Measurements from ENCODE around the gene CEP152.

CEP152 gene

DNA sequence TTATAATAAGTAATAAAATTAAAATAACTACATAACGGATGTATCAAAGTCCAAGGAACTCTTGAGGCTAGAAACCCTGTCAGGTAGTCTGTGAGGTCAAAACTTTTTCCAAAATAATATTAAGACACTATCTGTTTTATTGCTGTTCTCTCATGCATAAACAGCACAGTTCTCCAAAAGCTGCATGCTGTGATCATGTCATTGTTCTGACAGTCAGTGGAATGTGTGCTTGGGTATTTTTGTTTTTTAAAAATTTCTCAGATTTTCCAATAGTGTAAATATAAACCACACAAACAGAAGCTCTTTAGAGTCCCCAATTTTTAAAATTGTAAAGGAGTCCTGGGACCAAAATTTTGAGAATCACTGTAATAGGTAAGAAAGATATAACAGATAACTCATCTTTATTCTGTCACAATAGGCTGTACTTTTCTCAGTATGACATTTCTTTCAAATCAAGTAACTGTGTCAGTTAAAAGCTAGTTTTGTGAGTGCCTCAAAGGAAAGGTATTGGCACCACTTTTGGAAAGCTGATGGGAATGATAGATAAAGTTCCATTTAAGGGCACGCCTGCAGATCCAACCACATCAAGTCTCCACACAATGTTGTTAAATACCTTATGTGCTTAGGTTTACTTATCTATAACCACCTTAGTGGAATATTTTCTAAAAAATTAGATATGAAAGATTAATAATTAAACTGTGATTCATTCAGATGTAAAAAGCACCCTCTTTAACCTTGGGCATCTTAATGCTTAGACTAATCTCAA is 49.3 kb downstream of the CEP152 start:
- FAIRE-seq: no peak

DNA sequence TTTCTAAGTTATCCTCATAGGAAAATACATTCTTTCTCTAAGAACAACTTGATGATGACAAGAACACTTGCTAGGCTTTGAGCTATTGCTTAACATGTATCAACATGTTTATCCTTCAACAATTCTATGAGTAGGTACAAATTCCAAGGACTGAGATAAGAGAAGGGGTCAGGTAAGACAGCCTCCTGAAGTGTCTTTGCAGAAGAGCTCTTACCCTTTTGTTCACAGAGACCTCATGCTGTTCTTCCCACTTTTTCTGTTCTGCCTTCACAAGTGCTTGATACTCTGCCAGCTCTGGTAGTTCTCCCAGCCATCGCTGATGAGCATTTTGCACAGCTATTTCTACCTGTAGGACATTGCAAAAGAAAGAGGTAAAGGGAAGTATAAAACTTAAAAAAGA is 50.9 kb downstream of the CEP152 start:
- no peak for FAIRE-seq

DNA sequence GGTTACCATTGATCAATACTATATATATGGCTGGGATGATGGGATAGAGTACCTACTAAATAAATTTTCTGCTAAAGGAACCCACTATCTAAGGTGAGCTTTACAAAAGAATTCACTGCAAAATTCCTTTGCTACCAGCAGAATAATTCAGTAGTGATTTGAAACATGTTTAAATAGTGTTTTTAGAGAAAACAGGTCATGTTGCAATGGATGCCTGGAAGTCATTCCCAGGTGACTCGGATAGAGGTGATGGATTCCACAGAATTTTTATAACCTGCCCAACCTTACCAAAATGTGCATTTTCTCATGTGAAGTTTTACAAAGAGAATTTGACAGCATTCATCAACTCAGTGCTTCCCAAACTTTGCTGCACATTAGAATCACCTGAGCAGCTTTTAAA is 53.2 kb downstream of the CEP152 start:
- no peak for FAIRE-seq

DNA sequence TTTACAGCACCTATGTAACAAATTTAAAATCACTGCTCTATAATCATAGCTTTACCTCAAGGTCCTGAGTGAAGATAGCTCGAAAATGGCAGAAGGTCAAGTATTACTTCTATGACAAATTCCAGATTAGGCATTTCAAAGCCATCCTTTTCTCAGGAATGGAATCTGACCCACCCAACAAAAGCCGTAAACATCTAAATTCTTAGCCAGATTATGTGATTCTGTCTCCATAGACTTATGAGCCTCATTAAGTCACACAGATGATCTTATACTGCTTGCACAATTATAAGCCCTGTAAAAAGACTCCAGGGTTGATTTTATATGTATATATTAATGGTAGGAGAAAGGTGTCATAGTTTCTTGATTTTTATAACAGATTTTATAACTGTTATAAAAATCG is 56.9 kb downstream of the CEP152 start:
- FAIRE-seq: no peak

DNA sequence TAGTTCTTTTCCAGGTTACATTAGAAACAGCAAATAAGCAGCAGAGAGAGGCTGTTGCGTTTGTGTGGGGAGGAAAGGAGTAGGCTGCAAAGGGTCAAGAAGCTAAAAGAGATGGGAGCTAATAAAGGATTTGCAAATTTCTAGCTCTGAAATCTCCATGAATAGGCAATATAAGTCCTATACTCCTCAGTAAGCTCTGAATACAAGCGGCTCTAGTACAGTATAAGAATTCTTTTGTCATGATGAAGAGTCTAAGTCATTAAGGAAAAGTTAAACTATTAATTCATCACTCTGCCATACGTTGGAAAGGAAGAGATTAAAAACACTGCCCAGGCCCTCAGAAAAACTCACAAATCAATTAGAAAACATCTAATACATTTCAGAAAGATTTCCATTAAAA is 59.3 kb downstream of the CEP152 start:
- no peak for FAIRE-seq

DNA sequence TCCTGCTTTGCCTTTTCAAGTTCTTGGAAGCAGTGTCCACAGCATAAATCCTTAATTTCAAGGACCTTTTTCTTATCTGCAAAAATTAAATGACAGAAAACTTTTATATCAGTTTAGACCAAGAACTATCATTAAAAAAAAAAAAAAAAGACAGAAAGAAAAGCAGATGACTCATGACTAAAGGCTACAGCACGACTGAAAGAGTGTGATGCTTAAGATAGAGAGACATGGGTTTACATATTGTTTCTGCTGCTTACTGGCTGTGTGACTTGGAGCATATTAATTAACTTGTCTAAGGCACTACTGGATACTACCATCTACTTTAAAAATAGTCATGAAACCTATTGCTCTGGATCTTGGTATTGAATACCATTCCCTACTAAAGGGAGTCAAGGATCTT is 62.3 kb downstream of the CEP152 start:
- FAIRE-seq: no peak

DNA sequence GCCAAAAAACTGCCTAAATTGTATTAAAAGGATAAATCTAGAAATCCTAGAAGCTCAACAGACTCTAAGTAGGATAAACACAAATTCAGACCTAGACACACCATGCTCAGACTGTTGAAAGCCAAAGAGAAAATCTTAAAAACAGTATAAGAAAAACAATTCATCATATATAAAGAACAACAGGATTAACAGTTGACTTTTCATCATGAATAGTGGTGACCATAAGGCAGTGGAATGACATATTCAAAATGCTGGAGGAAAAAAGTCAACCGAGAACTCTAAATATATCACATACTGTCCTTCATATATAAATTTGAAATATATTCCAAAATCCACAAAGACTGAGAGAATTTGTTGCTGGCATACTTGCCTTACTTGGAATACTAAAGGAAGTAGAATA is 77.3 kb downstream of the CEP152 start:
- FAIRE-seq: no peak

DNA sequence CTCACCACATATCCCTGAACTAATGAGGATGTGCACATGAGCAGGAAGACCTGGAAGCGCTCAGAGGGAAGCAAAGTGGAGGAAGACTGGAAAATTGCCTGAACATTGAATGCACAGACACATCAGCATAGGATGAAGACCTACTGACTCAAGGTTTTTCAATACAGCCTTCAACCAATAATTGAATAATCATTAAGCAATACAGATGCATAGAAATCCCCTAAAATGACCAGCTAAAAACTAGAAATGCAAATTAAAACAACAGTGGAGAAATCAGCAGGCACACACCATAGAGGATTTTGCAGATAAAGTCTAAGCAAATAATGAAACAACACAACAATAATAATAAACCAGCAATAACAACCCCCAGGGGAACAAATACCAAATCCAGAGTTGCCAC is 80.4 kb downstream of the CEP152 start:
- no peak for FAIRE-seq

DNA sequence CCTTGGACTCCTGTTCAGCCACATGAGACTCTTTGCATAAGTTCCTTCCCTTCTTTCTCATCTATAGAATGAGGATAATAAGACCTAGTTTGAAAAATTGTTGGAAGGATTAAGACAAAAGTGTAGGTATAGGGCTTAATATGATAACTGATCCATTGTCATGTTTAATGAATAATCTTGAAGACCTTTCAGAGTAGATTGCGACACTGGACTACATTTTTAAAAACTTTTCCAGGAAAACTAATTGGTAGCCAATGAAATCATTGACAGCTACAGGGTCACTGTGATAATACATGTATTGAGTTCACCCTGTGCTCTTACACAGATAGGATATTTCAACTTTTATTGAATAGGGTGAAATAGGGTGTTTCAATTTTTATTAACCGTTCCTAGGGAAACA is 86.9 kb downstream of the CEP152 start:
- no peak for FAIRE-seq

DNA sequence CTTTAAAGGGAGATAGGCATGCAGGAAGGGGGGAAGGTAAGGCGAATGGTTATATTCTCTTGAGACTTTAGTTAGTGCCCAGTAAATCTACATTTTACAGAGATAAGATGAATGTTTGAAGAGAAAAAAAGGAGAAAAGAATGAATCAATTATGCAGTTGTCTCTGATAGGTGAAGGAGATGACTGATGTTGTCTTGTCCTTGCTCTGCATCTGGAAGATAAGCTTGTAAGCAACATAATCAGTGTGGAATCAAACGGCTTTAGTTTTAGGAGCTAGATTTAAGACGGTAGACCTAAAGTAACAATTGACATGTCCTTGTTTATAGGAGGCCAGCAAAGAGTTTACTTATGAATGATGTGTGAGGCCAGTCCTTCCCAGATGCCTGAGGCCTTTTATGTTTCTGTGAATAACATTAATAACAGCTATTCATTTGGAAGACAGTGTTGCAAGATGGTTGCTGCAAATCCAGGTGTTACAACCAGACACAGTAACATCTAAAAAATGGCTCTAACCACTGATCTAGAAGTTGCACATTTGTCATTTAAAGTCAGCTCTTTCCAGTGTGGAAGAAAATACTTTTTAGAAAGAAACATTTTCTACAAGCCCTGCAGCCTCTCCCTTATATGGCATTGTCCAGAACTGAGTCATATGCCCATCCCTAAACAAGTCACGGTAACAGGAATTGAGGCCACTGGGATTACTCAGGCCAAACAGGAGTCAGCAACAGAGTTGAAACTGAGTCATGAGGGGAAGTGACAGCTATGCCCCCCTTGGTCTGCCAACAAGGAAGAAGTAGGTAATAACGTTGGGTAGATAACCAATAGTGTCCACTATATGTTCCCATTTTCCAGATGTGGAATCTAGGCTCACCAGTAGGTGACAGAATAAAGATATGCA is 87.9 kb downstream of the CEP152 start:
- no peak for FAIRE-seq

DNA sequence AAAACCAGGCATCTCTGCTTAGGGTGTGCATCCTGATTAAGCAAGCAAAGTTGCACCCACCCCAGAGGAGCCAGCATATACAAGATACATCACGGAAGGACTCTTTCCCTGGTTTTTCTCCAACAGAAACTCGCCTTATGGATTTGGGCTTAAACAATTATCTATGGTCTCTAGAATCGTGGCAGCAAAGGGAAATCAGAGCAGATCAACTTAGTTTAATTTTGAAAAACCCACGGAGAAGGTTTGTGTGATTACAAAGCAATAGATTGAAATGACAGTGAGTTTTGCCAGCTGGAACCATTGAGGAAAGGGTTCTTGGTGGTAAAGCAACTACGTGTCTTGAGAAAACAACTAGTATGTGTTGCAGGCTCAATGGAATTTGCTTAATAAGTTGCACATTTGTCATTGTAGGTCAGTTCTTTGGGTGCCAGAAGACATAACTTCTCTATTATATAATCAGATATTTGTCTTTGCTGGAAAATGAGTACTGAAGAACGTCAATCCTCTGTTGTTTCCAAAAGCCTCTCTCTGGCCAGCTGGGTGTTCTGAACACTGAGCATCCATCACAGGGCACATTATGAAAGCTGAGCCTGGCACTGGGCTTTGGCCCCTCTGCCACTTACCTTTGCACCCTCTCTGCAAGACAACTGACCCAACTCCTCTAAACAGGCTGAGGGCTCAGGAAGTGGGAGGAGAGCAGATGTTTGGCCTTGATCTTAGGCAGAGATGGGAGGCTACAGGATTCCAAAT is 89.6 kb downstream of the CEP152 start:
- FAIRE-seq: no peak

DNA sequence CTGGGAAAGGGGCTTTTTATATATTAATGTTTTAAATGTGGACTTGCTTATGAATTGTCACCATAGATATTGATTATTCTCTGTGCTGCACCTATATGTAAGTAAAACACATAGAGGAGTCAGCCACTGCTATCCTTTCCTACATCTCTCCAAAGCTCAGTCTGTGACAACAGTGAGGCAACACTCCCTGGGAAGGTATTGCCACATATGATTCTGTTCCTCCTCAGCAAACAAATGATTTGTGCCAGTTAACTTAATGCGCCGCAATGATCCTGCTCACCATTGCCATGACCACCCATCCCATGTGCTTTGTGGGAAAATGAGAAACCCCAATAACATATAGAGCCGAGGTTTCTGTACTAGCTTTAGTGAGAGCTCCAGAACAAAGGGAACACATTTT is 90.2 kb downstream of the CEP152 start:
- FAIRE-seq: no peak

DNA sequence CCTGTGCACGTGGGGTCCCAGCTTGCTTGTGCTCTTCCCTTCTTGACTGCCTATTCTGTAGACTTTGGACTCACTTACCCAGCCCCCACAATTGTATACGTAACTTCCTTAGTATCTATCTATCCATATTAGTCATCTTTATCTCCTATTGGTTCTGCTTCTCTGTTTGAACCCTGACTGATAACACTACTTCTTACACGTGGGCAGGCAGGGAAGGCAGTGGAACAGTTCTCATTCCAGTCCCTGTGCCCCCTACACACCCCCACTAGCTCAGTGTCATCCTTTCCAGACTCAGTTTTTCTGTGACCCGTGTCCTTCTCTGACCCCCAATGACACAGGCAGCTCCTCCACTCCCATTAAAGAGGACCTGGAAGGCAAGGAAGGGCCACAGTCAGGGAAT is 91.2 kb downstream of the CEP152 start:
- no peak for FAIRE-seq

DNA sequence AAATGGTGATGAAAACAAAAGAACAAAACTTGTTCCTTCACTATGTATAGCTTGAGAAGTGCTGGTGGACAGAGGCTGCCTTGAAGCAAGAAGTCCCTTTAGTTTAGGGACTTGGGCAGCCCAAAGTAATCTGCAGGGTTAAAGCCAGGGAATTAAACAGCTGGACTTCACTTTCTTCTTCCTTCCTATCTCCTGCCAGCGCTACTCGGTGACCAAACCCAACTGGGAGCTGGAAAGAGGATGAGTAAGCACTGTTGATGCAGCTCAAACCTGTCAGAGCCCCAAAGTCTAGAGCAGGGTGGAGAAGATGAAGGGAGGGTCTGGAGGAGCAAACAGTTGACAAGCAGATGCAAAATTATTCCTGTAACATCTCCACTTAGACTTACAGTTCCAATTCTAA is 92.2 kb downstream of the CEP152 start:
- no peak for FAIRE-seq

DNA sequence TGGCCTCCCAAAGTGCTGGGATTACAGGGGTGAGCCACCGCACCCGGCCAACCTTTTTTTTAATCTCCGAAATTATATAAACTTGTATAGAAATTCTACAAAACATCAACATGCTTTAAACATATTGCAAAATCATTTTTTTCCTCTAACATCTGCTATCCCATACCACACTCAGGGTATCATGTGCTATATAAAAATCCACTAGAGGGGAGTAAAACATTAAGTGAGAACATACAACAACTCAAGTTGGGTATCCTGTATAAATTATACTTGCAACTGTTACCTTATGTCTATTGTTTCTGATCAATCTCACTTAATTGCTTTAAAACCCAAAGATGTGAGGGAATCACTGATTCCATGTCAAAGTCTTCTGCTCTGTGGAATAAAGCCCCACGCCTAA is 93.4 kb downstream of the CEP152 start:
- no peak for FAIRE-seq

DNA sequence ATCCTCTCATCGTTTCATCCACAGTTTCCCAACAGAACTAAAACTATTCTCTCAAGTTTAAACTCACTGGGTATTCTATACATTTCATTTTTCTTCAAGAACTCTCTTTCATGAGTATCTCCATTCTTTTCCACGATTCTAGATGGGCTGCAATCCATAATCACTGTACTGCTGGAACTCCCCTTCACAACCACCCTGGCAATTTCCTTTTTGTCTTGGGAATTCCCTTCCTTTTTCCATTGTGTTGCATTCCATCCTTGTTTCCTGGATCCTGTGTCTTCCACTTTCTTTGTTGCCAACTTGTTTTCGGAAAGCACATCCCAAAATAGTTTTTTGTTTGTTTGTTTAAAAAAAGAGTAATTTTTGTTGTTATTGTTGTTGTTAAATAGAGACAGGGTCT is 98.3 kb downstream of the CEP152 start:
- FAIRE-seq: no peak

DNA sequence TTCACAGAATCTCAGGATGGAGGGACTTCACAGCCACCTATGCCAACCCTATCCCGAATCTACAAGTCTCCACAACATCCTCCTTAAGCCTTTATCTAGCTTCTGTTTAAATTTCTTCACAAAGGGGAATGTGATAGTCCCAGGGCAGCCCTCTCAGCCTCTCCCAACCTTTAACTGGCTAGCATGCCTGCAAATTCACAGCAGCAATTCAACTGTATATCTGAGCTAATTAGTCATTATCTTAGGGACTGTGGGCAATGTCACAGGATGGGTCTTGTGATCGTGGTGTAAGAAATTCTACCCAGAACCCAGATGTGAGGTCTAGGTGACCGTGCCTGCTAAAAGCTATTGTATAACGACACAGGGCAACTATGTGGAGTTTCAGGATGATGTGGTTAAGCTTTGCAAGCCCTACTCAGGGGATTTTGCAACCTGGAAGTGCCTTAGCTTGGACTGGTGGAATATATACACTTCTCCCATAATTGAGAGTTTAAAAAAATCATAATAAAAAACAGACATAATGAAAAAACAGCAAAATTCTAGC is 99.8 kb downstream of the CEP152 start:
- FAIRE-seq: no peak

DNA sequence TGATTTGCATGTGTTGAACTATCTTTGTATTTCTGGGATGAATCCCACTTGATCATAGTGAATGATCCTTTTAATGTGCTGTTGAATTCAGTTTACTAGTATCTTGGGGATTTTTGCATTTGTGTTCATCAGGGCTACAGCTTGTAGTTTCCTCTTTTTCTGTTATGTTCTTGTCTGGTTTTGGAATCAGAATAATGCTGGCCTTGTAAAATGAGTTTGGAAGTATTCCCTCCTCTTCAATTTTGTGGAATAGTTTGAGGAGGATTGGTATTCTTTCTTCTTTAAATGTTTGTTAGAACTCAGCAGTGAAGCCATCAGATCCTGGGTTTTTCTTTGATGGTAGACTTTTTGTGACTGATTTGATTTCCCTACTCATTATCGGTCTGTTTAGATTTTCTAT is 102.2 kb downstream of the CEP152 start:
- no peak for FAIRE-seq

DNA sequence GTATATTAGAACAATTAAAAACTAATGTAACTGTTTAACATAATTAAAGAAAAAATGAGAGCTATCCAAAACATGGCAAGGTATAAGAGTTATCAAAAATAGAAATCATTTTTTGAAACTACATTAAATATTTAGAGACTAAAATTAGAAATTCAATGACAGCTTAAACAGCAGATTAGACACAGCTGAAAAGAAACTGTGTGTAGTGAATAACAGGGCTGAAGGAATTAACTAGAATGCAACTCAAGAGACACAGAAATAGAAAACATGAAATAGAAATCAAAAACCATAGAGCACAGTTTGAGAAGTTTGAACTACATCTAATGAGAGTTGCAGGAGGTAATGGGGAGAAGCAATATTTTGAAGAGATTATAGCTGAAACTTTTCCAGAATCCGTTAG is 105.5 kb downstream of the CEP152 start:
- FAIRE-seq: no peak

DNA sequence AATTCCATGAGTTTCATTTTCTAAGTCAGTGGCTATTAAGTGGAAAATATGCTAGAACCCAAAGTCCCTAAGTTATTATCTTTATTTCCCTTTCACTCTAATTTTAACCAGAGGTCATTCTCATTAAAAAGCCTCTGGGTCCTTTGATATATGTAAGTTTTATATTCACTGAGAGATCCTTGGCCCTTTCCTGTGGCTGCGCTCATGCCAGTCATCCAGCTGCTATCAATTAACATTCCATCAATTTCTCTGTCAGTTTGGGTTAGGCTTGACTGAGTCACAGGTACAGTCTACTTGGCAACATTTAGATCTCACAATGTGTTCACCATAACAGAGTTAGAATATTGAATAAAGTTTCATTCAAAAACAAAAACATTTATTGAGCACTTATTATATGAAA is 107.3 kb downstream of the CEP152 start:
- no peak for FAIRE-seq

DNA sequence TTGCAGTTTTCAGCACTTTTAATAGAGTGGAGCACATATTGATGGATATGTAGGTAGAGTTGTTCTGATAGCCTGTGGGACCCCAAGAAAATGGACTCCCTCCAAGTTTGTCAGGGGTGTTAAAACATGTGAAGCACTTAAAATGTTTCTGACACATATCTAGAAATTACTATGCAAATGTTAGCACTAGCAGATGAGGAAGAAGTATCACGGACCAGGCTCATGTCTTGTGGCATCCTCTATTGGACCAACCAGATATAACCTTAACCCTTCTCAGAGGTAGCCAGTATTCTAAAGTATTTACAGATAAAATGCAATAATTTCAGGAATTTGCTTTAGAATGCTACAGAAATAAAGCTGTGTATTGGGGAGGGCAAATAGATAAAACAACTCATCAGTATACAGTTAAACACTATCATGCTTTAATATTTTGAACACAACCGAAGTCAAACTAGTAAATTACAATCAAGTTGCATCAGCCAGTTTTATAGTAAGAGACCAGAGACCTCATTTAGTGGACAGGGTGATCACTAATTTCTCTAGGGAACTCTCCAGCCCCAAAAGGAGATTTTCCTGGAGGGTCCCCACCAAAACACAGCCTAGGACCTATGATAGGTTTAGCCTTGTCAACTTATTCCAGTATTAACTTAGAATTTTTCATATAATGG is 108.2 kb downstream of the CEP152 start:
- FAIRE-seq: no peak

DNA sequence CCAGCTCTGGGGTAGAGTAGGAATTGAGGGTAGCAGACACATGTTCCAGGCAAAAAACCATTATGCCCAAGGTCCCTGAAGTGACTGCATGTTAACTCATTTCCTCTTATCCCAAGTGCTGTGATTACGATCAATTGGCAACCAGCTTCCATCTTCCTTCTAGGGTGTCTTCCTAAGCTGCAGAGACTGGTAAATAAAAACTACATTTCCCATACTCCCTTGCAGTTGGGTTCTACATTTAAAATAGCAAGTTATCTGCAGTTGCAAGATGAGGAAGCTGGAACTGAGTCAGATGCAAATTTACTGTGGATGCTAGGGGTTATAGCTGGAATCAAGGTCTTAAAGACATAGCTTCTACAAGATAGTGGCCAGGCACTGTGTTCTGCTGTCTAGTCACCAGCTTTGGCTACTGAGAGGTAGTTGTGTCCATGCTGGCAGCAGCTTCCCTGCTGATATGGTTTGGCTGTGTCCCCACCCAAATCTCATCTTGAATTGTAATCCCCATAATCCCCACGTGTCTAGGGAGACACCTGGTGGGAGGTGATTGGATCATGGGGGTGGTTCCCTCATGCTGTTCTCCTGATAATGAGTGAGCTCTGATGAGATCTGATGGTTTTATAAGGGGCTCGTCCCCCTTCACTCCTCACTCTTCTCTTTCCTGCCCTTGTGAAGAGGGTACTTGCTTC is 114.1 kb downstream of the CEP152 start:
- FAIRE-seq: no peak

Measured in colon (tissue), 2 donors.